ENCODE measurements around the gene COMMD4.
"Not testable (repeated sequence)": the region's sequence is repeated elsewhere in the genome, so short reads cannot be mapped to it uniquely, and the experiment has no call there.

The COMMD4 gene

GRCh38 chr15:75348034-75348561, 12.2 kb downstream of the COMMD4 start:
- DNase-seq (ENCODE audit: low read depth): no peak
- H3K4me3 ChIP-seq (ENCODE audit: control insufficient read depth, low read depth, low read length): peak overlapping the region; percentile 64
- no peak for TF ChIP-seq CTCF (conservative IDR thresholded peaks at IDR 0.05; ENCODE audit: control insufficient read depth, insufficient read depth, low read depth, low read length)

GRCh38 chr15:75348562-75349350, 12.9 kb downstream of the COMMD4 start:
- H3K4me3 ChIP-seq (ENCODE audit: control insufficient read depth, low read depth, low read length): peak overlapping the region; percentile 64
- no peak for DNase-seq (ENCODE audit: low read depth)
- TF ChIP-seq CTCF (conservative IDR thresholded peaks at IDR 0.05; ENCODE audit: control insufficient read depth, insufficient read depth, low read depth, low read length): no peak

- not testable (repeated sequence) for DNase-seq (ENCODE audit: low read depth); H3K4me3 ChIP-seq (ENCODE audit: control insufficient read depth, low read depth, low read length)
Measured at GRCh38 chr15:75349351-75349669, 13.4 kb downstream of the COMMD4 start.

- DNase-seq (ENCODE audit: low read depth): no peak
- H3K4me3 ChIP-seq (ENCODE audit: control insufficient read depth, low read depth, low read length): no peak overlapping the region
Measured at GRCh38 chr15:75349851-75350588, 14.2 kb downstream of the COMMD4 start.

GRCh38 chr15:75350601-75351361, 14.9 kb downstream of the COMMD4 start:
- no peak for TF ChIP-seq CTCF (conservative IDR thresholded peaks at IDR 0.05; ENCODE audit: control insufficient read depth, insufficient read depth, low read depth, low read length)
- no peak overlapping the region for H3K4me3 ChIP-seq (ENCODE audit: control insufficient read depth, low read depth, low read length)
- DNase-seq (ENCODE audit: low read depth): peak; percentile 66

More at GRCh38 chr15:75349851-75350588, 14.2 kb downstream of the COMMD4 start:
- no peak for TF ChIP-seq CTCF (conservative IDR thresholded peaks at IDR 0.05; ENCODE audit: control insufficient read depth, insufficient read depth, low read depth, low read length)

- no peak for DNase-seq (ENCODE audit: low read depth)
Measured at GRCh38 chr15:75352186-75353080, 16.6 kb downstream of the COMMD4 start.

More at GRCh38 chr15:75352186-75353080, 16.6 kb downstream of the COMMD4 start:
- no peak for TF ChIP-seq CTCF (conservative IDR thresholded peaks at IDR 0.05; ENCODE audit: control insufficient read depth, insufficient read depth, low read depth, low read length)
- no peak overlapping the region for H3K4me3 ChIP-seq (ENCODE audit: control insufficient read depth, low read depth, low read length)

Data from fibroblast of mammary gland (primary cell).